Measurements from ENCODE around the gene KLHL40.
"Not testable (repeated sequence)": the region's sequence is repeated elsewhere in the genome, so short reads cannot be mapped to it uniquely, and the experiment has no call there.

The KLHL40 gene

GRCh38 chr3:42705962-42706585 lies 20.7 kb downstream of the KLHL40 start:
- DNase-seq: no peak

GRCh38 chr3:42706721-42707619 lies 21.6 kb downstream of the KLHL40 start:
- DNase-seq: no peak

DNA sequence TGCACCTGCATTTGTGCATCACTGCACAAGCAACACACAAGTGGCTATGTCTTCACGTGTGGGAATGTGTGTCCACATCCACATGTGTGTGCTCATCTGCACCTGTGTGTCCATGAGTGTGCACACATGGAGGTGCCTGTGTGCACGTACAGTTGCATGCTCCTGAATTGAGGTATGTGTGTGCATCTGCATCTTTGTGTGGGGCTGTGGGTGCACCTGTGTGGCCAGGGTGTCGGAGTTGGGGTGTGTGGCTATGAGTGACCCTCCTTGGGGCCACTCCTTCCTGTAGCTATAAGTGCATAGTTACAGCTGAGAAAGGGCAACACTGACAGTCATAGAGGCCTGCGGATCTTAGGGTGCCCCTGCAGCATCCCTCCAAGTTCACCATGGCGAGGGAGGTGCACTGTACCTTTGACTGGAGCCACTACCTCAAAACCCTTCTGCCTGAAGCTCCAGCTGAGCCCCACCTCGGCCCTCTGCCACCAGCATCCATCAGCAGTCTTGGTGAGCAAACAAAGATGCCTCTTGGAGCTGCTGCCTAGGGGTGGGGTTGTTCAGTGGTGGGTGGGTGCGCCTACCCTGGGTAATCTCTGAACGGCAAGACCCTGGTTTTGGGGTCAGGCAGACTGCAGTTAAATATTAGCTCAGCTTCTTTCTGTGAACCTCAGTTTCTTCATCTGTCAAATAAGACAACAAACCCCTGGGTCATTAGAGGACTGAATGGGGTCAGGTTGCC lies 22.5 kb downstream of the KLHL40 start:
- no peak for DNase-seq

DNA sequence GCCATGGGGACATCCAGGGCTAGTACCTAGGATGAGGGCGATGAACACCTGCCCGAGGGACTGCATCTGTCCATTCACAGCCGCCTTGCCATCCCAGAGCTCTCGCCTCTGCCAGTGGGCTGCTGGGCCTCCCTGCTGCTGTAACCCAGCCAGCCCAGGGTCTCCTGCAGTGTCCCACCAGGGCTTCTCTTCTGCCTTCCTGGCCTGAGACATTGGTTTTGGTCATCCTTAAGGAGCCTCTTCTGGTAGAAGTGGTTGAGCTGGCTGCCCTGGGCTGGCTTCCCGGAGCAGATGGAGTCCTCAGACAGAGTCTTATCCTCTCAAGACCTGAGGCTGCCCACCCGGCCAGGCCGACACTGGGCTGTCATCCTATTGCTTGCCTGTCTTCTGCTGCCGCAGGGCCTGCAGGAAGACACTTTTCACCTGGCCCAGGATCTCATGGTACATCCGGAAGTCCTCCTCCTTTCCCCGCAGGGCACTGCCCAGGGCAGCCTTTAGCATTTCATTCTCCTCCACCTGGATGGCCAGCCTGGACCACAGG lies 23.3 kb downstream of the KLHL40 start:
- no peak for DNase-seq

DNA sequence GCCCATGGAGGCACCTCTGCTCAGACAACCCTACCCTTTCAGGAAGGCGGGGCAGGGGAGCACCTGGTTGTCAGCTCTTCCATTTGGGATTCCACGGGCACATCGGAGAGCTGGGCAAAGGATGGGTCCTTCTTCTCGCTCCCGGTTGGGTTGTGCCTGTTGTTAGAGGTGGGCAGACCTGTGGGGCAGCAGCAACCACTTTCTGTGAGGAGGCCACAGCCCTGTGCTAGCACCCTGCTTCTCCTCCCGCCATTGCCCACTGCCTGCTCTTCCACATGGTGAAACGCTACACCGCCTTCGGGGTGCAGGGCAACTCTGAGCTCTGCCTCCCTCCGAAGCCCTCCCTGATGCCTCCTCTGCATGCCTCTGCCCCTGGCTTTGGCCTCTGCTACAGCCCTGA lies 24.3 kb downstream of the KLHL40 start:
- no peak for DNase-seq

DNA sequence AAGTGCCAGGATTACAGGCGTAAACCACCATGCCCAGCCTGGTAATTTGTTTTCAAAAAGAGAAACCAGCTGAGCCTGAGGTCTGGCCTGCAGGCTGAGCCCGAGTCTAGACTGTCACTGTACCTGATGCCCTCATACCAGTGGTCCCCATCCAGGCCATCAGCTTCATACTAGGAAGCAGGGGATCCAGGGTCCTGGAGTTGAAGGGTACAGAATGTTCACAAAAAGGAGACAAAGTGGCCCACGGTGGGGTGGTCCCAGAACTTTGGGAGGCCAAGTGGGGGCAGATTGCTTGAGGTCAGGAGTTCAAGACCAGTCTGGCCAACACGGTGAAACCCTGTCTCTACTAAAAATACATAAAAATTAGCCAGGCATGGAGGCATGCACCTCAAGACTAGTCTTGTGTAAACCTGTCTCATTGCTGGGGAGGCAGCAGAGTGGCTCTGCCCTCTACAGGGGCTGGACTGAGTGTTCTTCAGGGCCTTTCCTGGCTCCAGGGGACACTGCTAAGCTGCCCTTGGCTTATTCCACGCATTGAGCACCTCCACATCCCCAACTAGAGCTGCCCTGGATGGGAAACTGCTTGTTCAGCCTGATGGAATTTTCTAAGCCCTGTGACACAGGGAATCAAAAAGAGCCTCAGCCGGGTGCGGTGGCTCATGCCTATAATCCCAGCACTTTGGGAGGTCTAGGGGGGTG lies 25.1 kb downstream of the KLHL40 start:
- no peak for DNase-seq

GRCh38 chr3:42711491-42712343 lies 26.4 kb downstream of the KLHL40 start:
- no peak for DNase-seq

DNA sequence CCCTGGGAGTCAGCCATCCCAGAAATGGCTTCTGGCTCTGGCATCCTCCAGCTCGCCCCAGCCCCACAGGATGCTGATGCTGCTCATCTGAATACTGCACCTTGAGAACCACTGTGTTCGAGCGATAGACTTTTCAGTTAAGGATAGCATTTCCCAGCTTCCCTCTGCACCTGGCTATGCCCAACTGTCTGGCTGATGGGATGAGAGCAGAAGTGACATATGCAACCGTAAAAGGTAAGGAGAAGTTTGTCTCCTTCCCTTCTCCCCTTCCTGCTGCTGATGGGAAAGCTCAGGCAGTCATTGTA lies 27.0 kb downstream of the KLHL40 start:
- no peak for DNase-seq

DNA sequence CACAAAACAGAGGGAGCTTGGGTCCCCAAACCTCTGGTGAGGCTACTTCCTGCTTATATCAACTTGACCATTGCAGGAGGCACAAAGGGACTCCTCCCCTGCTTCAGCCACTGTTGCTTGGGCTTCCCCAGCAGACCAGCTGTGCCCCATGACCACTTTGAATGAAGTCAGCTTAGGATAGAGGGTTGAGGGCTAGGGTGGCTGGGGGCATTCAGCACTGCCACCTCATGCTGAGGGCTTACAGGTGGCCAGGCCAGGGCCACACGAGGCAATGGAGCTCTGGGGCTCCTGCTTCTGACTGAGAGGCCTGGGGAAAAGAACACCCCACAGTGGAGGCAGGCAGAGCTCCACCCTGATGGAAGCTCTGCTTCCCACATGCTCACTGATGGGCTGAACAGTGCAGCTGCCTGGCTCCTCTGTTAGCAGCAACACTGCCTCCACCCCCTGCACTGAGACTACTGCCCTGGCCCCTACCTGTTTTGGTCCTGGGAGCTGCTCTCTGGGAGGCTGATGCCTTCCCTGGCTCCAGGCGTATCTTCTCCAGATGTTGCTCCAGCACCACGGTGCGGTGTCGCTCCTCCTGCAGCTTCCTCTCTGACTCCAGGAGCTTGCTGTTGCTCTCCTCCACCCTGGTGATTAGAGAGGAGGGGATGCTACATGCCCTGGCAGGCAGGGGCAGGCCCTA lies 27.5 kb downstream of the KLHL40 start:
- DNase-seq: no peak

- no peak for DNase-seq
Observed at GRCh38 chr3:42713747-42714146, 28.4 kb downstream of the KLHL40 start.

DNA sequence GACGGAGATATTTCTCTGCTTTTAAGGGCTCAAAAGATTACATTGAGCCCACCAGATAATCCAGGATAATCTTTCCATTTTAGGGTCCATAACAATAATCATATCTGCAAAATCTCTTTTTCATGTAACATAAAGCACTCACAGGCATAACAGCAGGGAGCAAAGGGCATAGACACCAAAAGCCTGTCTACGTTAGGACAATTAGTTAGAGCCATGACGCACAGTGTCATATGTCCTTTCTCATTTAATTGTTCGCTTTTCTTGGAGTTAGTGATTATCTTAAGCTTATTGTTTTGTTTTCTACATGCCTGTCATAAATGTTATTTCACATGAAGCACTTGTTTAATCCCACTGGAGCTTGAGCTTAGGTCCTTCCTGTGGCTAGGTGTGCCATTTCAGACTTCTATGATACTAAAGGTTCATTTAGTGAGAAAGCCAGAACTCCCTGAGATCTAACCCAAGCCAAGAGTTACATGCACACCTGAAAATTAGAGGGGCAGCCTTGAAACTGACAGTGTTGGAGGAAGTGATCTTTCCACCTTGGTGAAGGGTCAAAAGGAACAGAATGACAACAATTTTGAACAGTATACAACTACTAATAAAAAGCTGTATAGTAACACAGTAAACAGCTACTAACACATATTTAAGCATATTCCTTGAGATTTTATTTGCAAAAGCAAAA lies 29.0 kb downstream of the KLHL40 start:
- no peak for DNase-seq

DNA sequence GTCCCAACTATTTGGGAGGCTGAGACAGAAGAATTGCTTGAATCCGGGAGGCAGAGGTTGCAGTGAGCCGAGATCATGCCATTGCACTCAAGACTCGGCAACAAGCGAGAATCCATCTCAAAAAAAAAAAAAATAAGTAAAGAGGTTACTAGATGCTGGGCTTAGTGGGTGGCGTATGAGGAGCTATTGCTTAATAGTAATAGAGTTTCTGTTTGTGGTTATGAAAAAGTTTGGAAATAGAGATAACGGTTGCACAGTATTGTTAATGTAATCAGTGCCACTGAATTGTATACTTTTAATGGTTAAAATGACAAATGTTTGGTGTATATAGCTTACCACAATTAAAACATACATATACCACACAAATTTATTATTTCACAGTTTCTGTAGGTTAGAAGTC lies 32.0 kb downstream of the KLHL40 start:
- no peak for DNase-seq

GRCh38 chr3:42718338-42718737 lies 33.0 kb downstream of the KLHL40 start:
- DNase-seq: no peak

DNA sequence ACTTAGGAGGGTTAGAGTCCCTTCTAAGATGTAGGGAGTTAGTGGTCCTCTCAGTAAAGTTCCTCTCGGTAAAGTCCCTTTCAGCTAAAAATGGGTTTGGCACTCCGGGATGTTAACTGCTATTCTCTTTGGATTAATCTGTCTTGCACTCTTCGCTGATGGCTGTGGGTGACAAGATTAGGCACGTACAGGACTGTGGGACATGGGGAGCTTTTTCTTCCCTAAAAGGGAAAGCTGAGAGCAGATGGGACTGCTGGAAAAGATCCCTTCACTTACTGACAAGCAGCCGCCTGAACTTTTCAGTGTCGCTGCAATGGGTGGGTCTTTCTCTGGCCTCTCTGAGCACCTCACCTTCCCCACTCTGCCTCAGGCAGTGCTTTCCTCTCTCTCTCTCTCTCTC lies 33.7 kb downstream of the KLHL40 start:
- DNase-seq: no peak

- DNase-seq: no peak
Observed at GRCh38 chr3:42720126-42720525, 34.8 kb downstream of the KLHL40 start.

DNA sequence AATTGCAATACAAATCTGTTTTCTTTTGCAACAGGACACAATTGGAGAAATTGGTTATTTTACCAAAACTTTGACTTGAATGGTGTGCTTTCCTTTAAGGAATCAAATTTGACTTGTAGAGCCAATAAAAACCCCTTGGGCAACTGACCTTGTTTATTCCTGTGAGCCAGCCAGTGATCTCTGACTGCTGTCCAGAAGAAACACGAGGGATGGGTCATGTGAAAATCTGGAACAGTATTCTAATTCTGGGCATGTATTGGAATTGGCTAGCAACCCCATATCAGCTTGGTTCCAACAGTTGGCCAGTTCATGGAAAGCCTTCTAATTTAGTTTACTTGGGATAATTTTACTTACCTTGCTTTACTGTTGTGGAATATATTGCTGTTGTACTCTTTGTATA lies 36.4 kb downstream of the KLHL40 start:
- no peak for DNase-seq

DNA sequence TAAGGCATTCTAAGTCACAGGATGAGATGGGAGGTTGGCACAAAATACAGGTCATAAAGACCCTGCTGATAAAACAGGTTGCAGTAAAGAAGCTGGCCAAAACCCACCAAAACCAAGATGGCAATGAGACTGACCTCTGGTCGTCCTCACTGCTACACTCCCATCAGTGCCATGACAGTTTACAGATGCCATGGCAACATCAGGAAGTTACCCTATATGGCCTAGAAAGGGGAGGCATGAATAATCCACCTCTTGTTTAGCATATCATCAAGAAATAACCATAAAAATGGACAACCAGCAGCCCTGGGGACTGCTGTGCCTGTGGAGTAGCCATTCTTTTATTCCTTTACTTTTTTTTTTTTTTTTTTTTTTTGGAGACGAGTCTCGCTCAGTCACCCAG lies 37.1 kb downstream of the KLHL40 start:
- DNase-seq: not testable (repeated sequence)

DNA sequence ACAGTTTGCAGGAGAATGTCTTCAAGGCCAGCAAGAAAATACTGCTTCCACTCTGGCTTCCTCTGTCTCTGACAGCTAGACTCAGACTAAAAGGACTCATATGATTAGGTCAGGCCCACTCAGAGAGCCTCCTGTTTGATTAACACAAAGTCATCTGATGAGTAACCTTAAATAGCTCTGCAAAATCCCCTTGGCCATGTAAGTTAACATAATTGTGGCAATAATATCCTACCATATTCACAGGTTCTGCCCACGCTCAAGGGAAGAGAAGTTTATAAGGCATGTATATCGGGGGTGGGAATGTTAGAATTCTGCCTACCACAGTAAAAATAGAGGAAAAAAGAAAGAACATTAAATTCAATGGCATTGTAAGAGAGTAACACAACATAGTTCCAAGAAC lies 37.9 kb downstream of the KLHL40 start:
- DNase-seq: no peak

DNA sequence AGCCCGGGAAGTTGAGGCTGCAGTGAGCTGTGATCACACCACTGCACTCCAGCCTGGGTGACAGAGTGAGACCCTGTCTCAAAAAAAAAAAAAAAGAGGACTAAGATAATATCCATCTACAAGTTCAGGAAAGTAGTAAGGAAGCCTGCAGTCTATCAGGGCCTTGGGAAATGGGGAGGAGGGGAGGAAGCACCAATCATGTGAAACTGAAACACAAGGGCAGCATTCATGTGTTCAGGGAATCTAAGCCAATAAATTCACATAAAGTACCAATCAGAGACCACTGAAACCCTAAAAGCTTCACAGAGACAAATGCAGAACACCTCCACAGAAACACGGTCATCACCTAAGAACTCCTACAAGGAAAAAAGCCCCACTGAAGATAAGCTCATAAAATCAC lies 40.1 kb downstream of the KLHL40 start:
- DNase-seq: no peak

DNA sequence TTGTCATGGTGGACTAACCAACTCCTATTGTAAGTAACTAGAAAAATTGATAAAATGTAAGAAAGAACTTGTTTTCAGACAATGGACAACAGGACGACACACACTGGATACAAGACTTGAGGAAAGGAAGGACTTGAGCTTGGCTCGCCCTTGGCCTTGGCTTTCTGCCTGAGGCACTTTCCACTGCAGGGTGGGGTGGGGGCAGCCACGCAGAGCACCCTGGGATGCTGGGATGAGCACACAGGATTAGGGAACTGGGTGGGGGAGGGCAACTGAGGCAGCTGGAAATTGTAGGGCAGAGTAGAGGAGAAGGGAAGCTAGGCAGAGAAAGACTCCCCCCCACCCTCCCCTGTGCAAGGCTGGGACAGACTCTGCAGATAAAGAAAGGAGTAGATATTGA lies 42.7 kb downstream of the KLHL40 start:
- DNase-seq: no peak

Data from DMS79 treated with DMSO at 0.1 percent for 48 hours (cell line).